Hepatocyte (in vitro differentiated cells): ENCODE measurements around the gene RSL1D1.

Experiments
- EZH2 ChIP-seq: fragments of 200-600 bp; sonication (generic); IDR thresholded peaks from 2 replicates; pipeline ENCODE4 v1.6.1; 2016; ENCODE audit warnings: antibody characterized with exemption, mild to moderate bottlenecking, borderline replicate concordance
- EZH2phosphoT487 ChIP-seq: fragments of 200-600 bp; sonication (generic); IDR thresholded peaks from one replicate; pipeline ENCODE4 v1.6.1; 2018; ENCODE audit warnings: antibody characterized with exemption, mild to moderate bottlenecking, low read depth, moderate library complexity; ENCODE audit not compliant: unreplicated experiment, severe bottlenecking
- TF ChIP-seq, protein P1 (sequence below): fragments of 200-600 bp; sonication (generic); IDR thresholded peaks from 2 replicates; pipeline ENCODE4 v1.5.1; 2016; ENCODE audit warnings: antibody characterized with exemption, mild to moderate bottlenecking; ENCODE audit not compliant: poor library complexity

DNA sequence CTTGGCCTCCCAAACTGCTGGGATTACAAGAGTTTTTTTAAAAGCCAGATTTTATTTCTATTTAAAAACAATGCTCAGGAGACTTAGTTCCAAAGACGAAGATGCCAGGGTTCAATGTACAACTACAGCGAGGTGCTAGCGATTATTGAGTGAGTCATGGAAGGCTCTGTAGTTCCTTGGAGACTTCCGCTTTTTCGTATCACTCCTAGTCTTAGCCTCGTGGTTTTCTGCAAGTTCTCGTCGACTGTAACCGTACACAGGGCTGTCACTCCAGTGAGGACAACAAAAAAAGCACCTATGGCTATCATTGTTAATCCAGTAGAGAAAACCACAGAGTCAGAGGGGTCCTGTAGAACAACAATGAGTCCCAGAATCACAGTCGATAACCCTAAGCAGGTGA lies 31.5 kb downstream of the RSL1D1 start:
- TF ChIP-seq, protein P1, sequence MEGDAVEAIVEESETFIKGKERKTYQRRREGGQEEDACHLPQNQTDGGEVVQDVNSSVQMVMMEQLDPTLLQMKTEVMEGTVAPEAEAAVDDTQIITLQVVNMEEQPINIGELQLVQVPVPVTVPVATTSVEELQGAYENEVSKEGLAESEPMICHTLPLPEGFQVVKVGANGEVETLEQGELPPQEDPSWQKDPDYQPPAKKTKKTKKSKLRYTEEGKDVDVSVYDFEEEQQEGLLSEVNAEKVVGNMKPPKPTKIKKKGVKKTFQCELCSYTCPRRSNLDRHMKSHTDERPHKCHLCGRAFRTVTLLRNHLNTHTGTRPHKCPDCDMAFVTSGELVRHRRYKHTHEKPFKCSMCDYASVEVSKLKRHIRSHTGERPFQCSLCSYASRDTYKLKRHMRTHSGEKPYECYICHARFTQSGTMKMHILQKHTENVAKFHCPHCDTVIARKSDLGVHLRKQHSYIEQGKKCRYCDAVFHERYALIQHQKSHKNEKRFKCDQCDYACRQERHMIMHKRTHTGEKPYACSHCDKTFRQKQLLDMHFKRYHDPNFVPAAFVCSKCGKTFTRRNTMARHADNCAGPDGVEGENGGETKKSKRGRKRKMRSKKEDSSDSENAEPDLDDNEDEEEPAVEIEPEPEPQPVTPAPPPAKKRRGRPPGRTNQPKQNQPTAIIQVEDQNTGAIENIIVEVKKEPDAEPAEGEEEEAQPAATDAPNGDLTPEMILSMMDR: no peak
- TF ChIP-seq EZH2phosphoT487 (no peak), EZH2 (no peak)
